Measurements from ENCODE around the gene CACNA1C. TPM values are rescaled to one million over a fixed set of nuclear protein-coding genes. Genes with fewer than 3 reads are reported as not detected.

Gene CACNA1C
- total RNA-seq, 1 donor from 2014 or later, result 15.6 TPM

DNA sequence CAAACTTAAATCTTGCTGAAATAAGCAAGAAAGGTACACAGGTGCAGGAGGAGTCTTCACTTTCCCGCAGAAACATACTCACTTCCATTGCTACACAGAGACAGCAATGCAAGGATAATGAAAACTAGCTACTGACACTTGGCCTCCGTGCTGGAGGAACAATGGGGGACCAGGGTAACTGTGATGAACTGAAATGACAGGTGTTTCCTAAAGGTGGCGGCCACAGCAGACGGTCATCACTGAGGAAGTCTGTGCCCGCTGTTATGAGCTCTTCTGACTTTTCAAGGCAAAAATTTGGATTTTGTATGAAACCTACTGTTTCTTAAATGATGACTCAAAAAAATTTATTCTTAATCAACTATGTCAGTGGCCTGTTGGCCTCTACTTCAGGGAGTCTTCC, 189.4 kb downstream of the CACNA1C start:
- intact Hi-C loops (cut with DNase I), result no loop called here
- Histone ChIP-seq H3K36me3 (no peaks in the 10 kb centered on the region), H3K27me3 (no peaks in the 10 kb centered on the region), H3K9me3 (no peaks in the 10 kb centered on the region), H3K4me3 (no peak overlapping the region), H3K4me1 (peaks cover 8% of the 10 kb centered on the region), H3K27ac (no peak overlapping the region)
- DNase-seq (no peak), ATAC-seq (no peak)
- TF ChIP-seq, protein P1, sequence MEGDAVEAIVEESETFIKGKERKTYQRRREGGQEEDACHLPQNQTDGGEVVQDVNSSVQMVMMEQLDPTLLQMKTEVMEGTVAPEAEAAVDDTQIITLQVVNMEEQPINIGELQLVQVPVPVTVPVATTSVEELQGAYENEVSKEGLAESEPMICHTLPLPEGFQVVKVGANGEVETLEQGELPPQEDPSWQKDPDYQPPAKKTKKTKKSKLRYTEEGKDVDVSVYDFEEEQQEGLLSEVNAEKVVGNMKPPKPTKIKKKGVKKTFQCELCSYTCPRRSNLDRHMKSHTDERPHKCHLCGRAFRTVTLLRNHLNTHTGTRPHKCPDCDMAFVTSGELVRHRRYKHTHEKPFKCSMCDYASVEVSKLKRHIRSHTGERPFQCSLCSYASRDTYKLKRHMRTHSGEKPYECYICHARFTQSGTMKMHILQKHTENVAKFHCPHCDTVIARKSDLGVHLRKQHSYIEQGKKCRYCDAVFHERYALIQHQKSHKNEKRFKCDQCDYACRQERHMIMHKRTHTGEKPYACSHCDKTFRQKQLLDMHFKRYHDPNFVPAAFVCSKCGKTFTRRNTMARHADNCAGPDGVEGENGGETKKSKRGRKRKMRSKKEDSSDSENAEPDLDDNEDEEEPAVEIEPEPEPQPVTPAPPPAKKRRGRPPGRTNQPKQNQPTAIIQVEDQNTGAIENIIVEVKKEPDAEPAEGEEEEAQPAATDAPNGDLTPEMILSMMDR (IDR thresholded peaks at IDR 0.05), result no peak

DNA sequence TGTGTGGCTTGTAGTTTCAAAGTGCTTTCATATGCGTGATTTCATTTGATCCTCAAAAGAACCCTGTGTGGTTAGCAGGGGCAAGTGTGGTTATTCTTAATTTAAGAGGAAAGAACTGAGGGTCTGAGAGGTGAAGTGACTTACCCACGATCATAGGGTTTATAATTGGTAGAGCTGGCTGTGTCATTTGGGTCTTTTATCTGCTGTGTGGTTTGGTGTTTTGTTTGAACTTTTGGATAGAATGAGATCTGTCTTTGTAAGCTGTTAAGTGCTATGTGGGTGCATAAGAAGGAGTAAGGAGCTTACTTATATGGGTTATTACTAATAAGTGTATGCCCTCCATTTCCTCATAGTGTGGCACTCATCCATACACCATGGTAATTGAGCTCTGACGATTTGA, 190.0 kb downstream of the CACNA1C start:
- H3K36me3 ChIP-seq, result no peaks in the 10 kb centered on the region
- DNase-seq (no peak), ATAC-seq (no peak)
- H3K27me3 ChIP-seq, result no peaks in the 10 kb centered on the region
- no peak overlapping the region for H3K4me3 ChIP-seq
- TF ChIP-seq, protein P1 (IDR thresholded peaks at IDR 0.05), result no peak
- intact Hi-C loops (cut with DNase I), result no loop called here
- no peaks in the 10 kb centered on the region for H3K9me3 ChIP-seq
- peaks cover 8% of the 10 kb centered on the region for H3K4me1 ChIP-seq
- H3K27ac ChIP-seq, result no peak overlapping the region

DNA sequence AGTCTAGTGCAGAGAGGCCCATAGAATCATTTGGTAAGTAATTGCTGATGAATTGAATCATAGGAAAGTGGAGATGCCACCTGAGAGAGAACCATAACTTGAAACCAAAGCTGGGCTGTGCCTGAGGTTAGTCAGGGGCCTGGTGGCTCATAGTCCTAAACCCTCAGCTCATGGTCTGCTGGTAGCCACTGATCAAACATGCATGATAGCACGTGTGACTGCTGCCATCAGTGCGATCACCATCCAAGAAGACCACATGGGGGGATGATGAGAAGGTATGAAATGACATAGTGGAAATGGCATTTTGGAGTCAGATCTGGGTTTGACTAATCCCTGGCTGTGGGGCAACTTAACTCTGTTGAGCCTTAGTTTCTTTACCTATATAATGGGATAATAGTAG, 190.5 kb downstream of the CACNA1C start:
- Histone ChIP-seq H3K36me3 (no peaks in the 10 kb centered on the region), H3K4me3 (no peak overlapping the region), H3K9me3 (no peaks in the 10 kb centered on the region), H3K27ac (no peak overlapping the region), H3K4me1 (peaks cover 8% of the 10 kb centered on the region), H3K27me3 (no peaks in the 10 kb centered on the region)
- intact Hi-C loops (cut with DNase I), result no loop called here
- no peak for ATAC-seq
- DNase-seq, result no peak
- TF ChIP-seq, protein P1 (IDR thresholded peaks at IDR 0.05), result no peak

DNA sequence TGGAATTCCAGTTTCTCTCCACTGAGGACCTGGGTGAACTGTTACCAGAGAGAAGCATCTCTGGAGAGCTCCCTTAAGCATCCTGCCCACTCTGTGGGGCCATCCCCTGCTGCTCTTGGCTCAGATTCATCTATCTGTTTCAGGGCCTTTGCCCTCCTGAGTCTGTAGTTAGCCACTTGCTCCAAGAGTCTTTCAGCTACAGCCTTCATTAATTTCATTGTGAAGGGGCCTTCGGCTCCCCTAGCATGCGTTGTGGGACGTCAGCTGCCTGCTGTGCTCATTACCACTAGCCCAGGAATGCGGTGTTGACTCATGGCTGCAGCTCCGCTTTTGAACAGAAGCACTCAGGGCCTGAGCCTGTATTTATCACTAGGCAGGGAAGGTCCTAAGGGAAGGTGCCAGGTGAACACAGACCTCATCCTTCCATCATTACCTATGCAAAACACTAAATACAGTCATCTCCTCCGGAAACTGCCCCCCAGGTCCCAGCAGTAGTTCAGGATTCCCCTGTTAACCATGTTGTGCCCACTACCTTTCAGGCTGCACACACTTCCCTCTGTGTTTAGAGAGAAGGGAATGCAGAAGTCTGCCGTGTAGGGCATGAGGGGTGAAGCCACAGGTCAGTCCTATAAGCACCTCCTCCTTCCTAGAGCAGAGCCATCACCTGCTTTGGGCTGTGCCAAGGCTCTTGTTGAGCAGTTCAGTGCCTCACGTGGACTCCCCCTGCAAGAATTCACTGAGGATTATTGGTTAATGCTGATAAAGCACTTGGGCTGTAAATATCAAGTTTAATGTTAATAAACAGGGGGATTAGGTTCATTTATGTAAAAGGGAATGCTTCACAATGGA, 191.4 kb downstream of the CACNA1C start:
- ATAC-seq (no peak), DNase-seq (no peak)
- Histone ChIP-seq H3K36me3 (no peaks in the 10 kb centered on the region), H3K9me3 (no peaks in the 10 kb centered on the region), H3K4me1 (peaks cover 8% of the 10 kb centered on the region), H3K27ac (no peak overlapping the region), H3K4me3 (no peak overlapping the region), H3K27me3 (no peaks in the 10 kb centered on the region)
- intact Hi-C loops (cut with DNase I), result no loop called here
- TF ChIP-seq, protein P1 (IDR thresholded peaks at IDR 0.05), result no peak

DNA sequence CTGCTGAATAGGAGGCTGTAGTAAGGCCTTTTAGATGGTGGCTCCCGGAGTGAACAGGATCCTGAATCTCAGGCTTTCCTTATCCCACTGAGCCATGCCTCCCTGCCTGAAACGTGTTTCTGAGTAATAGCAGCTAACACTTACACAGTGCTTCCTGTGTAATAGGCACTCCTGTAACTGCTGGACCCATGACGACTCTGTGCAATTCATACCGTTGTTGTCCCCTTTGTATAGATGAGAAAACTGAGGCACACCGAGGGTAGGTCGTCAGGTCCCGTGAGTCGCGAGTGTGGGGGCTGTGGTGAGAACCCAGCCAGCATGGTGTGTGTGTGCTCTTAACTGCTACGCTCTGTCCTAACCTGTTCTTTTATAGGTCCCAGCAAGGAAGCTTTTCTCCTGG, 193.6 kb downstream of the CACNA1C start:
- TF ChIP-seq, protein P1 (IDR thresholded peaks at IDR 0.05), result no peak
- H3K27ac ChIP-seq, result no peak overlapping the region
- DNase-seq, result no peak
- peaks cover 8% of the 10 kb centered on the region for H3K4me1 ChIP-seq
- H3K9me3 ChIP-seq, result no peaks in the 10 kb centered on the region
- no peak for ATAC-seq
- intact Hi-C loops (cut with DNase I), result no loop called here
- no peak overlapping the region for H3K4me3 ChIP-seq
- no peaks in the 10 kb centered on the region for H3K27me3 ChIP-seq
- no peaks in the 10 kb centered on the region for H3K36me3 ChIP-seq

Measured in upper lobe of right lung (tissue), 1 donor.